Activated B cell treated with CpG ODN at 0.5 μM for 24 hours (primary cell): ENCODE results near the gene LCLAT1. TPM values are rescaled to one million over a fixed set of nuclear protein-coding genes. Genes with fewer than 3 reads are reported as not detected.
"Not testable (repeated sequence)": the region's sequence is repeated elsewhere in the genome, so short reads cannot be mapped to it uniquely, and the experiment has no call there.

ENCODE experiments used
- ATAC-seq: fragments of 200-7000 bp; cut with Tn5 transposase; one replicate; pipeline ENCODE4 v1.10.0; 2021; ENCODE audit warnings: low read depth, mild to moderate bottlenecking, moderate library complexity
- CTCF ChIA-PET: fragments of 350-600 bp; sonication (Branson Sonifier 250); formaldehyde crosslinking; loops from one replicate; lab custom pipeline; 2021; ENCODE audit warnings: antibody characterized with exemption; lab: Charles Lee
- POLR2A ChIA-PET: fragments of 350-600 bp; sonication (Branson Sonifier 250); formaldehyde crosslinking; loops from one replicate; lab custom pipeline; 2021; ENCODE audit warnings: antibody characterized with exemption; lab: Charles Lee
- DNase-seq: peaks from one replicate; pipeline ENCODE4 v3.0.0; 2022
- H3K27ac Mint-ChIP-seq: one replicate; pipeline ENCODE4 v1.8.0; 2020; ENCODE audit warnings: mixed read lengths
- H3K27me3 Mint-ChIP-seq: one replicate; pipeline ENCODE4 v1.8.0; 2021; ENCODE audit warnings: mixed read lengths
- H3K36me3 Mint-ChIP-seq: one replicate; pipeline ENCODE4 v1.8.0; 2021; ENCODE audit warnings: low read depth, mixed read lengths
- H3K4me1 Mint-ChIP-seq: one replicate; pipeline ENCODE4 v1.8.0; 2021; ENCODE audit warnings: mixed read lengths
- H3K4me3 Mint-ChIP-seq: one replicate; pipeline ENCODE4 v1.8.0; 2020; ENCODE audit warnings: mild to moderate bottlenecking, mixed read lengths
- H3K9me3 Mint-ChIP-seq: one replicate; pipeline ENCODE4 v1.8.0; 2020; ENCODE audit warnings: mixed read lengths
- CTCF ChIP-seq: fragments of 200-600 bp; IDR thresholded peaks from one replicate; pipeline ENCODE4 v1.8.0; 2022; ENCODE audit warnings: antibody characterized with exemption, mild to moderate bottlenecking
- intact Hi-C: fragments of 100-400 bp; cut with micrococcal nuclease; formaldehyde crosslinking; loops from one replicate; pipeline ENCODE4 v1.15.1; 2024
- total RNA-seq: library from RNA; stranded (reverse); gene quantifications from 2 replicates; pipeline ENCODE4 v1.2.3, GENCODE V29; 2022

LCLAT1 gene
- total RNA-seq, 1 donor from 2014 or later, result 25.9 TPM

- ChIA-PET POLR2A (interaction anchor here (0.6 kb wide), 1 partner anchor 11 kb away, joined by 4 read pairs; no protein-coding TSS in a partner anchor), CTCF (no interaction called here)
- ATAC-seq (no peak), DNase-seq (no peak)
- intact Hi-C loops, result no loop called here
- no peak for TF ChIP-seq CTCF
- H3K27ac Mint-ChIP-seq, result peak overlapping the region; percentile 61
- no peaks in the 10 kb centered on the region for H3K27me3 Mint-ChIP-seq
- H3K36me3 Mint-ChIP-seq, result peaks cover 35% of the 10 kb centered on the region
- H3K4me1 Mint-ChIP-seq, result peaks cover 52% of the 10 kb centered on the region
- H3K9me3 Mint-ChIP-seq, result peaks cover 23% of the 10 kb centered on the region
- no peak overlapping the region for H3K4me3 Mint-ChIP-seq
Observed at GRCh38 chr2:30493440-30493839, 46.4 kb downstream of the LCLAT1 start.

- peak overlapping the region; percentile 57 for H3K4me3 Mint-ChIP-seq
- CTCF ChIA-PET, H3K27me3 Mint-ChIP-seq, DNase-seq, intact Hi-C loops, POLR2A ChIA-PET: not testable (repeated sequence)
- H3K9me3 Mint-ChIP-seq, result peaks cover 32% of the 10 kb centered on the region
- ATAC-seq, result peak; percentile 49
- peak overlapping the region; percentile 86 for H3K27ac Mint-ChIP-seq
- peaks cover 41% of the 10 kb centered on the region for H3K36me3 Mint-ChIP-seq
- peaks cover 43% of the 10 kb centered on the region for H3K4me1 Mint-ChIP-seq
Observed at GRCh38 chr2:30495896-30496295, 48.9 kb downstream of the LCLAT1 start.

GRCh38 chr2:30499681-30500080, 52.6 kb downstream of the LCLAT1 start:
- TF ChIP-seq CTCF, result no peak
- Mint-ChIP-seq H3K27ac (no peak overlapping the region), H3K27me3 (no peaks in the 10 kb centered on the region), H3K4me1 (peaks cover 46% of the 10 kb centered on the region), H3K4me3 (no peak overlapping the region), H3K36me3 (peaks cover 57% of the 10 kb centered on the region), H3K9me3 (peaks cover 41% of the 10 kb centered on the region)
- ATAC-seq, result no peak
- intact Hi-C loops, result no loop called here
- POLR2A ChIA-PET, result no interaction called here
- DNase-seq, result no peak
- CTCF ChIA-PET, result no interaction called here

- TF ChIP-seq CTCF, result no peak
- ATAC-seq (no peak), DNase-seq (no peak)
- no peaks in the 10 kb centered on the region for H3K27me3 Mint-ChIP-seq
- H3K36me3 Mint-ChIP-seq, result peaks cover 51% of the 10 kb centered on the region
- H3K4me1 Mint-ChIP-seq, result peaks cover 49% of the 10 kb centered on the region
- ChIA-PET CTCF (no interaction called here), POLR2A (no interaction called here)
- intact Hi-C loops, result no loop called here
- no peak overlapping the region for H3K4me3 Mint-ChIP-seq
- peaks cover 37% of the 10 kb centered on the region for H3K9me3 Mint-ChIP-seq
- no peak overlapping the region for H3K27ac Mint-ChIP-seq
Observed at GRCh38 chr2:30500699-30501098, 53.7 kb downstream of the LCLAT1 start.

- Mint-ChIP-seq H3K27ac (peak overlapping the region; percentile 59), H3K4me1 (peaks cover 42% of the 10 kb centered on the region), H3K27me3 (no peaks in the 10 kb centered on the region), H3K4me3 (no peak overlapping the region), H3K9me3 (peaks cover 29% of the 10 kb centered on the region), H3K36me3 (peaks cover 40% of the 10 kb centered on the region)
- intact Hi-C loops, result no loop called here
- CTCF ChIA-PET, result no interaction called here
- TF ChIP-seq CTCF, result no peak
- POLR2A ChIA-PET, result interaction anchor here (0.5 kb wide), 1 partner anchor 210 kb away, joined by 3 read pairs; no protein-coding TSS in a partner anchor
- DNase-seq (no peak), ATAC-seq (no peak)
Observed at GRCh38 chr2:30502310-30502709, 55.3 kb downstream of the LCLAT1 start.
